ENCODE measurements around the gene ARMH3.
"Not testable (repeated sequence)": the region's sequence is repeated elsewhere in the genome, so short reads cannot be mapped to it uniquely, and the experiment has no call there.

Gene ARMH3

DNA sequence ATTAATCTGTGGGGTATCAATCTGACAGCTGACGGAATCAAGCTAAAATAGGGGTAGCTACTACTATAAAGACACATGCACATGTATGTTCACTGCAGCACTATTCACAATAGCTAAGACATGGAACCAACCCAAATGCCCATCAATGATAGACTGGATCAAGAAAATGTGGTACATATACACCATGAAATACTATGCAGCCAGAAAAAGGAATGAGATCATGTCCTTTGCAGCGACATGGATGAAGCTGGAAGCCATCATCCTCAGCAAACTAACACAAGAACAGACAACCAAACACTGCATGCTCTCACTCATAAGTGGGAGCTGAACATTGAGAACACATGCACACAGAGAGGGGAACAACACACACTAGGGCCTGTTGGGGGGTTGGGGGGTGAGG, 75.3 kb downstream of the ARMH3 start:
- FAIRE-seq: not testable (repeated sequence)

GRCh38 chr10:101974091-101974971, 81.6 kb downstream of the ARMH3 start:
- FAIRE-seq: no peak

GRCh38 chr10:101972761-101973160, 83.2 kb downstream of the ARMH3 start:
- no peak for FAIRE-seq

DNA sequence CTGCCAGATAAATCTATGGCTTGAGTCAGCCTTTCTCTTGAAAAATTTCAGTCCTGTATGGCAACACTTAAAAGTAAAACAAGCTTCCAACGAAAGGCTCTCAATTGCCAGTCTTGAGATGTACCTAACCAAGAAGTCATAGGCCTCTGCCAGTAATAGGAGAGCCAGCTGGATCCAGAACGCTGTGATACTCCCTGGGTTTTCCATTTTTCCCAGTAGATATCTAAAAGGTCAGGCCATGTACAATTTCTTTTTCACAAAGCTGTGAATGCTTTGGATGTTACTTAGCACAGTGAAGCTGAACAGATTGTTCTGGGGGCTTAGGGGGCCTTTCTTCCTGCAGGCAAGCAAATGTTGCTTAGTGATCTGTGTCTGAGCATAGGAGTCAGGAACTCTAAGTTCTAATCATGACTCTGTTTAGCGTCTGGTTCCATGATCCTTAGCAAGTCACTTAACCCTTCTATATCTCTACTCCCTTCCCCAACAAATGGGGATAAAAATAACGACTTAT, 86.5 kb downstream of the ARMH3 start:
- FAIRE-seq: no peak

- FAIRE-seq: no peak
Measured at GRCh38 chr10:101968940-101969321, 87.0 kb downstream of the ARMH3 start.

DNA sequence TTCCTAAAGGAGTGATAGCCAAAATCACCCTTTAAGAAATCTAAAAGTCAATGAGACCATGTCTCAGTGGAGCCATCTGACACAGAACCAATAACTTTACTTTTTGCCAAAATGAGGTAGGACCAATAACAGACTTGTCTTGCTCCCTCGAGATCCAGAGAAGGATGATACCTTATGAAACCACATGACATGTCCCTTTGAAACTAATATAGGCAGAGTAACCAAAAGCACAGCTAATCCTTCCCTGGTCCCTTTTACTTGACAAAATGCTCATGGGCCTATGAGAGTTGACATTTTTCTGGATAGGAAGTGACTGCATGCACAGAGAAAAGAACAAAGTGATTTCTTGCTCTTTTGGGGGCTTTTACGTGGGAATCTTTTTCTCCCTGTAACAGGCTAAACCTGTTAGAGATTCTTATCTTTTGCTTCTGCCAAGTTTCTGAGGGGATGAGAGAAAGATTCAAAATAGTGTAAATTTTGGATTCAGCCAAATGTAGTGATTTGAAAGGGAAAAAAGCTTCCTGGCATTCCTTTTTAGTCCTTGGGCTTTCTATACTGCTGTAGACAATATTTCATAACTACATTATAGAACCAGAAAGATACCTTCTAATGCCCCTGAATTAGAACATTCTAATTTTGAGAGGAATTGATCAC, 87.6 kb downstream of the ARMH3 start:
- FAIRE-seq: no peak

- FAIRE-seq: no peak
Measured at GRCh38 chr10:101967713-101968112, 88.3 kb downstream of the ARMH3 start.

- no peak for FAIRE-seq
Measured at GRCh38 chr10:101967119-101967518, 88.9 kb downstream of the ARMH3 start.

DNA sequence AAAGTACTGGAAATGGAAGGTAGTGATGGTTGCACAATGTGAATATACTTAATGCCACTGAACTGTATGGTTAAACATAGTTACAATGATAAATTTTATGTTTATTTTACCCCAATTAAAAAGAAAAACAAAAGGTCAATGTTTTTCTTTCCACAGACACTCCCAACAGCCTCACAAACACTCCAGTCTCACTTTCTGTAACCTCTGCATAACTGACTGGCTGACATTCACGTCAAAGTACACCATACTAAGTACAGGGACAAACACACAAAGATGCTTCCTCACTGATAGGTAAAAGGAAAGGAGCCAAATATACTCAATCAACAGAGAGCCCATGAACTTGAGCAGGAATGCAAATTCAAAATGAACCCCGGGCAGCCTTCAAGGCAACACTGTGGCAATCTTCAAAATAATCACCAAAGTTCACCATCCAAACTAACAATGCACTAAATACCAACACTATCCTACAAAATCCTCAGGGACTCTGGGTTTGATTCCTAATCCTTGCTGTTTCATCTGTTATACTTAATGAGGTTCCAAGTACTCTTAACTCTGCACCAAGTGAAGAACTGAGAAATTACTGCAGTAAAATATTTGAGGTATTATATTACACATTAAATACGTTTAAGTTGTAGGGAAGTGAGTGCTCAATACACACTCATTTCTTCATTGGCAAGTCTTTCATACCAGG, 90.8 kb downstream of the ARMH3 start:
- no peak for FAIRE-seq

- no peak for FAIRE-seq
Measured at GRCh38 chr10:101961591-101962498, 94.1 kb downstream of the ARMH3 start.

DNA sequence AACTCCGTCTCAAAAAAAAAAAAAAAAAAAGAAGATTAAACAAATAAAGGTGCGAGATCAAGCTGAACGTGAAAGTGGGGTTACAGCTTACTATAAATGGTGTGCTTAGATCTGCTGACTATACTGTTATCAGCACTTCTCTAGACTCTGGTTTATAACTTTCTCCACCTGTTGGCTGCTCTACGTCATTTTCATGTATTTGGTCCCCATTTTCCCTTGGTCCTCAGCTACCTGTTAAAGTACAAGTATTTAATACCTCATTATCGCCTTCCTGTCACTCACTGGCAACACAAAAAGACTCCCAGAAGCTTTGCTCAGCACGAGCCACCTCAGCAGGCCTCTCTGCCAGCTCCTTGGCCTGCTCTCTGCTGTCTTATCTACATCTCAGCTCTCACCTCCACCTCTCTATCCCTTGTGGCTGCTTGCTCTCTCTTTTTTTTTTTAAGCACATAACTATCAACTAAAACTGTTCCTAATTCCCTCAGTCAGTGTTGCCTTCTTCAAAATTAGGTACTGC, 95.0 kb downstream of the ARMH3 start:
- no peak for FAIRE-seq

DNA sequence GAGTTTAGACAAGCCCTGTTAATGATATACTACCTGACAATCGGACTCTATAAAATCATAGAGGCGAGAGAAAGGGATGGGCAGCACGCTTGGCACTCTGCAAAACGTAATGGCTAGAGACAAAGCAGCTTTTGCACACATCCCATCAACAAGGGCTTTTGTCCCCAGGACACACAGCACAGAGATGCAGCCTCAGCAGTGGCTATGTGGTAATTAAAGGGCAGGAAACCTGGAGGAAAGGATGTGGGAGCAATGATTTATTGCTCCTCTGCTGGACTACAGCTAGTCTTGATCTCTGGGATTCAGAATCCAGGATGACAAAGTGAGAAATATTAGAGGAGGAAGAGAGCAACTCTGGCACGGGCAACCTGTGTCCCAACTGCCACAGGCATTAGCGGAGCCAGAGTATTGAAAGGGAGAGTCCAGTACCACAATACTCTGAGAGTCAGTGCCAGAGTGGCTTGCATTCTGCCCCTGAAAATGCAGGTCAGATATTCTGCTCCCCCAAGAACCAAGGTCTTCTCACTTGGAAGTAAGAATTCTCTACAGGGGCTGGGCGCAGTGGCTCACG, 96.5 kb downstream of the ARMH3 start:
- no peak for FAIRE-seq

- no peak for FAIRE-seq
Measured at GRCh38 chr10:101958691-101959090, 97.3 kb downstream of the ARMH3 start.

GRCh38 chr10:101956898-101957297, 99.1 kb downstream of the ARMH3 start:
- FAIRE-seq: no peak

GRCh38 chr10:101956117-101956516, 99.9 kb downstream of the ARMH3 start:
- FAIRE-seq: no peak

GRCh38 chr10:101952191-101952590, 103.8 kb downstream of the ARMH3 start:
- no peak for FAIRE-seq

- no peak for FAIRE-seq
Measured at GRCh38 chr10:101950213-101950612, 105.8 kb downstream of the ARMH3 start.

DNA sequence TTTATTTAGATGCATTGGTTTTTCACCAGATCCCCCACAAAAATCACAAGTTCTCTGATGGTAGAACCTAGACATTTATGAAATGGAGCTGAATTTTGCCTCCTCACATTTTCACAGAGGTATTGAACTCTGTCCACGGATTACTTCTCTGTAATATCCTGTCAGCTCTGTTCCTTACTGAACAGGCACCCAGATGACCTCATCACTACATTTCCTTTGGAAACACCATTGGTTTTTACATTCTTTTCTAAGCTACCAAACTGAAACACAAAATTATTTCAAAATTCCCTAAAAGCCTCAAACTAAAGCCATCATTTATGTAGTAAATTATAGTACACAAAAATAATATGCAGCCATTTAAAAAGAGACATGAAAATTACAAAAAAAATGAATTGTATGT, 114.1 kb downstream of the ARMH3 start:
- no peak for FAIRE-seq

- no peak for FAIRE-seq
Measured at GRCh38 chr10:101940916-101941315, 115.1 kb downstream of the ARMH3 start.

DNA sequence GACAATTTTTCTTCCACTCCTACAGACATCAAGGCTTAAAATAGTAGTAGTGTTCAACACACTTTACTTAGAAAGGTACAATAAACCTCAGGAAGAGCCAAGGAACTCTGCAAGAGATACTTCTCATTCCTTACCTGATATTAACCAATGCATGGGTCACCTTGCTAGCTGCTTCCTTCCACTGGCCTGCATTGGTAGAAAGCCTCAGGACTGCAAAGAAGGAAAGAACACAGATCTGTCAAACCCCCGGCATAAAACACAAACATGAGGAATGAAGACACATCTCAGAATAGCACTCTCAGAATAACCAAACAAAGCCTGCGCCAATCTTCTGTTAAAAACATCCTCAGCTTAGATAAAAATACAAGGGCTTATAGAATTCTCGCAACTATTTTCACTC, 116.2 kb downstream of the ARMH3 start:
- FAIRE-seq: no peak

GRCh38 chr10:101939008-101939648, 116.8 kb downstream of the ARMH3 start:
- no peak for FAIRE-seq
